SK-N-MC (cell line): Measurements from ENCODE around the gene F2RL2.

Source experiments
- EZH2 ChIP-seq: fragments of 200-600 bp; sonication (generic); IDR thresholded peaks from one replicate; pipeline ENCODE4 v1.6.1; 2017; ENCODE audit warnings: antibody characterized with exemption
- FOXP2 ChIP-seq: optimal IDR thresholded peaks from 2 replicates; pipeline ENCODE3; 2011; ENCODE audit warnings: mild to moderate bottlenecking, moderate library complexity; ENCODE audit not compliant: insufficient read depth; ENCODE audit errors: extremely low read length, control extremely low read depth
- POLR2AphosphoS5 ChIP-seq: IDR thresholded peaks from 2 replicates; pipeline ENCODE4 v1.6.1; 2012; ENCODE audit warnings: mild to moderate bottlenecking, low read depth, low read length, borderline replicate concordance

DNA sequence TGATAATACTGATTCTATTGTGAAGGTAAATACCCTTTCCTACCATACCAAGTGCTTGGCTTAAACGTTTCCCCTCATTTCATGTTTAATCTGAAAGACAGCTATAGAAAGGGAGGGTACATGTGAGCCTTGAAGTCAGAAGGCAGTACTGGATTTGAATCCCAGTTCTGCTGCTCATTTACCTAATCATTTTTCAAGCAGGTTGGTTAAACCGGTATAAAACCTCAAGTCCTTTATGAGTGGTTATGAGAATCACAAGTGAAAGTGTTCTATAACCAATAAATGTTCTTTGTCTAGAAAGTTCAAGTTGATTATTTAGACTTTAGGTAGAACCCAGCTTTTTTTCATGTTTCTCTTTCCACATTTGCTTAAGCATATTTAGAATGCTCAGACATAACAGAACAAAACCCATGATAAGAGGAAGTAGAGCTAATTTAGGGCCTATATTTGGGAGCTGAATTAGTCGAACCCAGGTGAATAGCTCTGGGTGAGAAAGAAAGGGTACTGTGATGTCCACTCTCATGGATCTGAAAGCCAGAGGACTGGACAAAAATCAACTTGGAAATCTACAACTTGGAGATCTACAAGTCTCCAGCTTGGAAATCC lies 29.7 kb upstream of the F2RL2 start:
- TF ChIP-seq POLR2AphosphoS5: no peak
- no peak for TF ChIP-seq EZH2
- no peak for TF ChIP-seq FOXP2
